GM21423 (cell line): Measurements from ENCODE around the gene C3.
"Not testable (repeated sequence)": the region's sequence is repeated elsewhere in the genome, so short reads cannot be mapped to it uniquely, and the experiment has no call there.

Experiments
- ATAC-seq: cut with Tn5 transposase; IDR thresholded peaks from one replicate; pipeline ENCODE4 v1.9.1; 2021; ENCODE audit warnings: mild to moderate bottlenecking, moderate library complexity; ENCODE audit not compliant: unreplicated experiment

The C3 gene

DNA sequence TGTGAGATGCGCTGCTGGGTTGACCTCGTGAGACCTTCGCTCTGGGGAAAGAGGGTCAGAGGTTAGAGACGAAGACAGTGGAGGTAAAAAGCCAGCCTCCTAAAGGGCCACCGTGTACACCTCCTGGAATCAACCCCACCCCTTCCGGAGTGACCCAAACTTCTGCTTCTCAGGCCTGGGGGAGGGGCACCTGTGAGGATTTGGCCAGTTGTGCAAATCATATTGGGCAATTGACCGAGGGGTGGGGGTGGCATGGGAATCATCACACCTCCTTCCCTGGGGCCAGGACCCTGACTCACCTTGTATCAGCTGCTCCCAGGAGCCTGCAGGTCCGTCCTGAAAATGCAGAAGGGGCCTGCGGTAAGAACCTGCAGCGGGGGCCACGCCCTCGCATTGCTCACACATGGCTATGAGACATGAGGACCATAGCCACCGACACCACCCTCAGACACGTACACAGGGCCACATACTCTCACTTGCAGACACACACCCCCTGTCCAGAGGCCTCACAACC lies 53.3 kb downstream of the C3 start:
- ATAC-seq = no peak

DNA sequence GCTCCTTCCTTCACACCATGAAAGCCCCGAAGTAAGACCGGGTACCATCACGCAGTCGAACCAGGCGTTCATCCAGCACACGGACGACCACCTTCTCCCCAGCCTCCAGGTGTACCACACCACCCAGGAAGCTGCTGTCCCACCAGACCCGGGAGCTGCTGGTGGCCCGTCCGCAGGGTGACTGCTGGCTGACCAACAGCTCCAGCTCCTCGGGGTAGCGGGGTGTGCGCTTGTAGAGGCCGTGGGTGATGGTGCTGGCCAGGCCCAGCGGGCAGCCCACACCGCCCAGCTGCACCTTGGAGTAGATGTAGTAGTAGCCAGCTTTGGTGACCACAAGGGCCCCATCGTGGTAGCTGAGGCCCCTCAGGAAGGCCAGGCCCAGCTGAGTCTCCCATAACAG lies 55.5 kb downstream of the C3 start:
- no peak for ATAC-seq

DNA sequence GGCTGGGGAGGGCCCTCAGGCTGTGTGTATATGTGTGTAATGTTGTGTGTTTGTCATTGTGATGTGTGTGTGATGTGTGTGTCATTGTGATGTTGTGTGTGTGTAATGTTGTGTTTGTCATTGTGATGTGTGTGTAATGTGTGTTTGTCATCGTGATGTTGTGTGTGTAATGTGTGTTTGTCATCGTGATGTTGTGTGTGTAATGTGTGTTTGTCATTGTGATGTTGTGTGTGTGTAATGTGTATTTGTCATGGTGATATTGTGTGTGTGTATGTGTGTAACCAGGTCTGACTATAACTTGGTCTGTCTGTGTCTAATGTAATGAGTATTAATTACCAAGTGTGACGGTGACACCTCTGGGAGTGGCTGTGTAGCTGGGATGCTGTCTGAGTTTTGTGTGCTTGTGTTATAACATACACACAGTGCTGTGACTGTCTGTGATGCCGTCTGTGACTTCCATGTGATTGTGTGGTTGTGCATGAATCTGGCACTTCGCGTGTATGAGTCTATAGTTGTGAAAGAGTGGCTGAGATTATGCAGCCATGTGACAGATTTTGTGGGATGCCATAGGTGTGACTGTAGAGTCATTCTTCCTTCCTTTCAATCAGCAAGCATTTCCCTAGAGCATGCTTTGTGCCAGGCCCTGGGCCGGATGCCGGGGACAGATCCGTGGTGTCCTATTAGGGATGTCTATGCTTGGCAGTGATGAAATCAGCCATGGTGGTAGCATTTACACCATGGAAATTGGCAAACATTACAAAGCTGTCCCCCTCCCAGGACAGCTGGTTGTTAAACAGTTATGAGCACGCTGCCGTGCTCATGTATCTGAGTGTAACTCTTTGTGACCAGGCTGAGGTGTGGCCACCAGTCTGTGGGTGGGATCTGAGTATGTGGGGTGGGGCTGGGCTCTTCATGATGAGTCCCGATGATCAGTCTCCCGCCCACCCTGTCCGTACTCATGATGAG lies 56.9 kb downstream of the C3 start:
- no peak for ATAC-seq

DNA sequence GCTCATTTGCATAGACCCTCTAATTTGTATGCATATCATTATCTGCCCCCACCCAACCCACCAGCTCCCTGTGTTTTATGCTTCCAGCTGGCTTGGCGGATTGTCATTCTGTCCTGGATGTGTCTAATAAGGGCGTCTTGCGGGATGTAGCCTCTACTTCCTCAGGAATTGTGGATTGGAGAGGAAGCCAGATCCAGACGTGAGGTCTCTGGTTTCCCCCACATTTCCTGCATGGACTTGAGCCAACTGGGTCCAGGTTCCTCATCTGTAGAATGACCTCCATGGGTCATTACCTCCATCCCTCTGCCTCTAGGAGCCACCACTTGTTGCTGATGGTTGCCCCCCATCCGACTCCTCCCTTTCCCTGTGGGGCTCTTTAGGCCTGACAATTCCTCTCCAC lies 57.7 kb downstream of the C3 start:
- no peak for ATAC-seq

DNA sequence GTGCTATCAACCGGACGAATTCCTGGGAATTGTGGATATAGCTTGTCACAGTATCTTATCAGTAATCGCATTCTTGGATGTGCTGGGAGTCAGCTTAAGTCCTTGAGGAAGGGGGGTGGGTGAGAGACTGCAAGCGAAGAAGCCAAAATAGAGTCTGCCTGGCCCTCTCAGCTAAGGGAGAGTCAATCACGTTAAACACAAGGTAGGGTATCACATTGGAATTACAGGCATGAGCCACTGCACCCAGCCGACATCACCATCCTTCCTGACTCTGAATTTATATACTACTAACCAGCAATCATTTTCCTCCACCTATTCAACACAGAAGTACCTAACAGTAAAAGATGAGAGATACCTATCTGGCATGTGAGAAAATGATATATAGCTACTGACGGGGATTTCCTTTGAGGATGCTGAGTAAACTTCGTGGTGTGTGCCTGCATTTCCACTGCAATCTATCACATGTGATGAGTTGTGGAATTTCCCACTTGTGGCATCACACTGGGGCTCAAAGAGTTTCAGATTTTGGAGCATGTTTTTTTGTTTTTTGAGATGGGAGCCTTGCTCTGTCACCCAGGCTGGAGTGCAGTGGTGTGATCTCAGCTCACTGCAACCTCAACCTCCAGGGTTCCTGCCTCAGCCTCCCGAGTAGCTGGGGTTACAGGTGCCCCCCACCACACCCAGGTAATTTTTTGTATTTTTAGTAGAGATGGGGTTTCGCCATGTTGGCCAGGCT lies 58.8 kb downstream of the C3 start:
- not testable (repeated sequence) for ATAC-seq

DNA sequence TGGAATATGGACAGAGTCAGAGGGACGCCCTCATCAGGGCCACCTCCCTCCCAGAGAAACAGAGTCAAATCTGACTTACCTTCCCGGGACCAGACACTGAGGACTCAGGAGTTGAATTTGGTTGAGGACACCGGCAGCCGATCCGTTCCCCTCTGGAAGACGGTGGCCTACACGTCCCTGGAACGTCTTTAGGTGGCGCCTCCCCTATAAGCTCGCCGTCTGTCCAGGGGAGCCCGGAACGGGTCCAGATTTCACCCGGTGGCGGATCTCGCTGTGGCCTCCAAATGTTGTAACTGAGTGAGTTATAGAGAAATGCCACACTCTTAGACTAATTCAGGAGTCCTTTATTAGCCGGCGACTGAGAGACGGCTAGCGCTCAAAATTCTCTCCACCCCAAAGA lies 59.5 kb downstream of the C3 start:
- ATAC-seq = no peak

DNA sequence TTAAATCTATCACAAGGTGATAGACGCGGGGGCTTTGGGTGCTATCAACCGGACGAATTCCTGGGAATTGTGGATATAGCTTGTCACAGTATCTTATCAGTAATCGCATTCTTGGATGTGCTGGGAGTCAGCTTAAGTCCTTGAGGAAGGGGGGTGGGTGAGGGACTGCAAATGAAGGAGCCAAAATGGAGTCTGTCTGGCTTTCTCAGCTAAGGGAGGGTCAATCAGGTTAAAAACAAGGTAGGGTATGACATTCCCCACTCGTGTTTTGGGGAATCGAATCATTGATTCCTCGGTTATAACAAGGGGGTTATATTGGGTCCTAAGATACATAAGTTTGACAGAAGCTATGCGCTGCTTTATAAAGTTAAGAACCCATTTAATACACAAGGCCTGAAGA lies 64.1 kb downstream of the C3 start:
- not testable (repeated sequence) for ATAC-seq

DNA sequence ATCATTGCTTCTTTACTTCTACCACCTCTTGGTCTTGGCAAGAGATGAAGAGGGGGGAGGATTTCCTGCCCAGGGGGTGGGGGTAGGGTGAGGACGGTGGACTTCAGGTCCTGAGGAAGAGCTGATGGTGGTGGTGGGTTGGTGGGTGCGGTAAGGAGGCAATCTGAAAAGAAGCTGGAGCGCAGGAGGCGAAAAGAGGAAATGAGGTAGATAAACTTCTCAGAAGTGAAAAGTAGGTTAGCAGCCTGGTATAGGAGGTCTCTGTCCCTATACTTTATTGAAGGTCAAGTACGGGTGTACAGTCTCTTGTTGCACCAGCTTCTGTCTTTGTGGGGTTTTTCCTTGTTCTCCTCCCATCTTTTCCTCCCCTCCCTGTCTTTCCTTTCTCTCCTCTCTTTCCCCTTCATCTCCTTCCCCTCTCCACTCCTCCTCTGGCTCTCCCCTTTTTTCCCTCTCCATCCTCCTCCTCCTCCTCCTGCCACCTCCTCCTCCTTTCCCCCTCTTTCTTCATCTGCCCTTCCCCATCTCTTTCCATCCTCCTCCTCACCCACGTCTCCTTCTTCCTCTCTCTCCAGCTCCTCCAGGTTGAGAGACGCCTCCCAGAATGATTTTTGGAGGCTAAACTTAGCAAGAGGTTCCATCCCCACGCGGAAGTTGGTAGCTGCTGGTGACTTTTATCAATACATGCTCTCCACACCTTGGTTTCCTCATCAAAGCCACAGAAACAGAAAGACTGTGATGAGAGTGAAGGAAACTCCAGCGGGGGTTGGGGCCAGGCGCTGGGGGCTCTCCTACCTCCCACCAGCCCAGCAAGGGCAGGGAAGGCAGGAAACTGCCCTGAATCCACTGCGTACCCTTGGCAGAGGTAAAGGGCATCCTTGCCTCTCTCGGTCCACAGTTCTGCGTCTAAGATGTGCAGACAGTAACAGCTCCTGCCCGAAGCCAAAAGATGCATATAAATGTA lies 65.8 kb downstream of the C3 start:
- no peak for ATAC-seq

DNA sequence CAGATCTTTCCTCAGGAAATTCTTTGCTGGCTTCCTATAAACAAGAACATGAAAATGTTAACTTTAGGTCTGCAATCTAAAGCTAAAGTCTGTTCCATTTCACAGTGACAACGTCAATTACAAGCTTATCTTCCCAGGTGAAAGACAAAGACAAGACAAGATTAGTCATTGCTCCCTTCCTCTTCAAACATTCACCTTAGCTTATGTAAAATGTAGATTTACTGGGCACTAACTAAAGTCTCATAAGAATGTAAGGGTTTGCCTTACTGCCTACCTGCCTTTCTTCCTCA lies 67.7 kb downstream of the C3 start:
- ATAC-seq = no peak

DNA sequence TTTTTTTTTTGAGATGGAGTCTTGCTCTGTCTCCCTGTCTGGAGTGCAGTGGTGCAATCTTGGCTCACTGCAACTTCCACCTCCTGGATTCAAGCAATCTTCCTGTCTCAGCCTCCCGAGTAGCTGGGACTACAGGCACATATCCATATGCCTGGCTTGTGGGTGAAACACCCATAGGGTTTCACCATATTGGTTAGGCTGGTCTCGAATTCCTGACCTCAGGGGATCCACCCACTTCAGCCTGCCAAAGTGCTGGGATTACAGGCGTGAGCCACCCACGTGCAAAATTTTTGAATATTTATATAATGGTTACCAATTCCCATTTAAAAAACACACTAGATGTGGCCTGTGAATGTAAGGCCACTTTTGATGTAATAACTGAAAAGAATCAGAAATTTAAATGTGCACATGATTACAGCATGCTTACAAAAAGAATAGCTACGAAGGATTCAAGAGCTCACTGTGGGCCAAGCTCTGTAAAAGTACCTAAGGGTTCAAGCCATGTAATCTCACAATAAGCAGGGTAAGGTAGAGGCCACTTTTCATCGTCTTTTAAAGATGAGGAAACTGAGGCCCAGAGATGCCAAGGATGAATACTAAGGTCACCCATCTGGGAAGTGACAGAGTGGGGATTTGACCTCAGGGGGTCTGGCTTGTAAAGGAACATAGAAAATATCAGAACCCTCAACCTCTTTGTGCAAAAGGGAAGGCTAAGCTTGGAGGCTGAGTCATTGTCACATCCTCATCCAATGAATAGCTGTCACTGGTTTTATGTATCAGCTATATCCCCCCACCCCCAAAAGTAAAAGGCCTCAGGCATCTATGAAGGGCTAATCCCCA lies 68.3 kb downstream of the C3 start:
- ATAC-seq = no peak

DNA sequence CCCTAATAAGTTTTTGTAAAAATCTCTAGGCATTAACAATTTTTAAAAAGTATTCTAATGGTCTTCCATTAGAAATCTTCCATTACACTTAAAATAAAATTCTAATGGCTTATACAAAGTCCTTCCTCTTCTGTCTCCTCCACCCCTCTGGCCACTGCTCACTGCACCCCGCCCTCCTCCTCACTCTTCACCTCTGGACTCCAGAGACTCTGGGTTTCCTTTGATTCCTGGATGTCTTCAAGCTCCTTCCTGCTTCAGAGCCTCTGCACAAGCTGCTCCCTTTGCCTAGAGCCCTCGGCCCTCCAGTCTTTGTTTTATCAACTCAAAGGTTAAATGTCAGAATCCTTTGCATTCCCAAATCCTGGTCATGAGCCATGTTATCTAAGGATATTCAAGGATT lies 71.3 kb downstream of the C3 start:
- no peak for ATAC-seq

DNA sequence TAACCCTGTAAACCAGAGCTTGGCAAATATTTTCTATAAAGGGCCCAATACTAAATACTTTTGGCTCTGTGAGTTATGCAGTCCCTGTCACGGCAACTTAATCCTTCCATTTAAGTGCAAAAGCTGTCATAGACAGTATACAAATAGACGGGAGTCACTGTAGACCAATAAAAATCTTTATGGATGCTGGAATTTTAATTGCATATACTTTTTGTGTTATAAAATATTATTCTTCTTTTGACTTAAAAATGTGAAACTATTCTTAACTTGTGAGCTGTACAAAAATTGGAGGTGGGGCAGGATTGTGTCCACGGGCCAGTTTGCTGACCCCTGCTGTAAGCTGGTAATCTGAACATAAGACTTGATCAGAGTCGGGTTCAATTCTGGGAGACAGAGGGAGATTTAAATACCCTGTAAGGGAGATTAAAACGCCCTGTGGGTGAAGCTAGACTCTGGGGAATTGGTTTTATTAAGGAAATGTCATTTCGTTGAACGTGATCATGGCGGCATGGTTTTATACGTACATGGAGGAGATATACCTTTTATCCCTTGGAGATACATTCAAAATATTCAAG lies 72.2 kb downstream of the C3 start:
- no peak for ATAC-seq

DNA sequence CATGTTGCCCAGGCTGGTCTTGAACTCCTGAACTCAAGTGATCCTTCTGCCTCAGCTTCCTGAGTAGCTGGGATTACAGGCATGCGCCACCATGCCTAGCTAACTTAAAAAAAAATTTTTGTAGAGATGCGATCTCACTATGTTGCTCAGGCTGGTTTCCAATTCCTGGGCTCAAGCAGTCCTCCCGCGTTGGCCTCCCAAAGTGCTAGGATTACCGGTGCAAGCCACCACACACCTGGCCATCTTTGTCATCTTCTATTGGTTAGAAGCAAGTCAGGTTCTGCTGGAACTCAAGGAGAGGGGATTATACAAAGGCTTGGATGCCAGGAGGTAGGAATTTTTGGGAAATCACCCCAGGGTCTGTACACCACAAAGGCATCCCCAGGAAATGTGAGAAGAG lies 75.7 kb downstream of the C3 start:
- ATAC-seq = no peak

DNA sequence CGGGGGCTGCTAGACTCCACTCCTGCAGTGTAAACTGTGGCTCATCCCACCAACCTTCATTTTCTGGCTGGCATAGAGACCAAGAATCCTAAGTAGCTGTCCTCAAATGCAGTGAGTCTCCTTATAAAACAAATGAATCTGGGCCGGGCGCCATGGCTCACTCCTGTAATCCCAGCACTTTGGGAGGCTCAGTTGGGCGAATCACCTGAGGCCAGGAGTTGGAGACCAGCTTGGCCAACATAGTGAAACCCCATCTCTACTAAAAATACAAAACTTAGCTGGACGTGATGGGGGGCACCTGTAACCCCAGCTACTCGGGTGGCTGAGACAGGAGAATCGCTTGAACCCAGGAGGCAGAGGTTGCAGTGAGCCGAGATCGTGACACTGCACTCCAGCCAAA lies 80.1 kb downstream of the C3 start:
- not testable (repeated sequence) for ATAC-seq

DNA sequence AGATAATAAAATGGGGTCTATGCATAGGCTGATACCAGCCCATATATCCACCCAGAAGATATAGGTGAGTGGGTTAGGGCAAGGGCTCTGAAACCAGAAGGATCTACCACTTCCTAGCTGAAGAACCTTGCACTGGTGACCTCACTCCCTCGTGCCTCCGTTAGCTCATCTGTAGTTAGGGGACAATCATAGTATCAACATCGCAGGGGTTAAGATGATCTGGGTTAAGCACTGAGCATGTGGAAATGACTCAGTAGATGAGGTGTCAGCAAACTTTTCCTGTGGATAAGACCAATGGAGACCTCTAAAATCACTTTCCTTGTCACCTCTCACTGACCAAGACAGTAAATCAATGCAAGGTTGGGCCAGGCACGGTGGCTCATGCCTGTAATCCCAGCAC lies 81.0 kb downstream of the C3 start:
- ATAC-seq = no peak

DNA sequence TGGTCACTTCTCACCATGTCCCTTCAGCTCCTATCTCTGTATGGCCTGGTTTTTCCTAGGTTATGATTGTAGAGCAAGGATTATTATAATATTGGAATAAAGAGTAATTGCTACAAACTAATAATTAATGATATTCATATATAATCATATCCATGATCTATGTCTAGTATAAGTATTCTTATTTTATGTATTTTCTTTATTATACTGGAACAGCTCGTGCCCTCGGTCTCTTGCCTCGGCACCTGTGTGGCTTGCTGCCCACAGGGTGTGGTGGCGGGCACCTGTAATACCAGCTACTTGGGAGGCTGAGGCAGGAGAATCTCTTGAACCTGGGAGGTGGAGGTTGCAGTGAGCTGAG lies 87.0 kb downstream of the C3 start:
- ATAC-seq = not testable (repeated sequence)

DNA sequence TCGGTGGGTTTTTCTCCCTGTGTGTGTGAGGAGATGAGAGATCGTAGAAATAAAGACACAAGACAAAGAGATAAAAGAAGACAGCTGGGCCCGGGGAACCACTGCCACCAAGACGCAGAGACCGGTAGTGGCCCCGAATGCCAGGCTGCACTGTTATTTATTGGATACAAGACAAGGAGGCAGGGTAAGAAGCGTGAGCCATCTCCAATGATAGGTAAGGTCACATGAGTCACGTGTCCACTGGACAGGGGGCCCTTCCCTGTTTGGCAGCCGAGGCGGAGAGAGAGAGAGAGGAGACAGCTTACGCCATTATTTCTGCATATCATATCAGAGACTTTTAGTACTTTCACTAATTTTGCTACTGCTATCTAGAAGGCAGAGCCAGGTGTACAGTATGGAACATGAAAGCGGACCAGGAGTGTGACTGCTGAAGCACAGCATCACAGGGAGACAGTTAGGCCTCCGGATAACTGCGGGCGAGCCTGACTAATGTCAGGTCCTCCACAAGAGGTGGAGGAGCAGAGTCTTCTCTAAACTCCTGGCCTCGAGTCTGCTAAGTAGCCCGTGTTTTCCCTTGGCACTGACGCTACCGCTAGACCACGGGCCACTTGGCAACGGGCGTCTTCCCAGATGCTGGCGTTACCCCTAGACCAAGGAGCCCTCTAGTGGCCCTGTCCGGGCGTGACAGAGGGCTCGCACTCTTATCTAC lies 87.5 kb downstream of the C3 start:
- ATAC-seq = not testable (repeated sequence)

DNA sequence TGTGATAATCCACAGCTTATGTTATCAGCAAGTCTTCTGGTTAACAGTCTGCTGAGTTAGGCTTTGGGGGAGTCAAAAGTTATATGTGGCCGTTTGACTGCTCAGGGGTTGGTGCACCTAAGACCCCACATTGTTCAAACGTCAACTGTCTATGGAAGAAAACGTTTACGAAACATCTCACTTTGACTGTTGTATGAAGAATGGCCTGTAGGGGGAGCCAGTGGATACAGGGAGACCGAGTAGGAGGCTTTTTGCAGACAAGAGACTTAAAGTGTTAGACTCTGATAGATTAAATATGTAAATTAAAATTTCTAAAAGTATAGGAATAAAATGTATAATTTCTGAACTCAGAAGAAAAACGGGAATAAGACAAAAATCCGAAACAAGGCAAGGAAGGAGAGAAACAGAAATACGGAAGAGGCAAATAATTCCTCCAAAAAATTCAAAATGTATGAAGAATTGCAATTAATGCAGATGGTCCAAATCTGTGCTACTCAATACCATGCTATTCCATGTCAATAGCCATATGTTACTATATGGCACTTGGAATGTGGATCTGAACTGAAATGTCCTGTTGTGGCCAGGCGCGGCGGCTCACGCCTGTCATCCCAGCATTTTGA lies 88.3 kb downstream of the C3 start:
- ATAC-seq = peak; percentile 49
